Fibroblast of villous mesenchyme (primary cell): Measurements from ENCODE around the gene VPS8. TPM values are rescaled to one million over a fixed set of nuclear protein-coding genes. Genes with fewer than 3 reads are reported as not detected.

ENCODE experiments used
- DNase-seq: peaks from one replicate; pipeline ENCODE4 v3.0.0-alpha.2; 2010; ENCODE audit warnings: low read depth
- H3K4me3 ChIP-seq: 2 replicates; pipeline ENCODE4 v1.5.1; 2011; ENCODE audit warnings: low read depth, mild to moderate bottlenecking, low read length
- CTCF ChIP-seq: IDR thresholded peaks from 2 replicates; pipeline ENCODE4 v1.5.1; 2012; ENCODE audit warnings: low read depth, mild to moderate bottlenecking, low read length; ENCODE audit not compliant: insufficient read depth
- total RNA-seq: library from RNA; depleted of rRNA; stranded (reverse); fragments of >200 nt; gene quantifications from 2 replicates; pipeline ENCODE4 v1.2.3, GENCODE V29; 2012

Gene VPS8
- total RNA-seq, 1 donor = 92.8 TPM

- no peak for DNase-seq
- H3K4me3 ChIP-seq = no peak overlapping the region
- no peak for TF ChIP-seq CTCF
Observed at GRCh38 chr3:185042312-185043050, 230.5 kb downstream of the VPS8 start.

- DNase-seq = no peak
- H3K4me3 ChIP-seq = no peak overlapping the region
- TF ChIP-seq CTCF = no peak
Observed at GRCh38 chr3:185046164-185046515, 234.2 kb downstream of the VPS8 start.

GRCh38 chr3:185046603-185047002, 234.6 kb downstream of the VPS8 start:
- DNase-seq = no peak
- no peak for TF ChIP-seq CTCF
- no peak overlapping the region for H3K4me3 ChIP-seq

GRCh38 chr3:185049710-185050109, 237.7 kb downstream of the VPS8 start:
- no peak overlapping the region for H3K4me3 ChIP-seq
- TF ChIP-seq CTCF = no peak

GRCh38 chr3:185051801-185052200, 239.8 kb downstream of the VPS8 start:
- TF ChIP-seq CTCF = no peak
- DNase-seq = no peak

More at GRCh38 chr3:185049710-185050109, 237.7 kb downstream of the VPS8 start:
- DNase-seq = no peak

GRCh38 chr3:185052631-185053030, 240.7 kb downstream of the VPS8 start:
- DNase-seq = no peak
- TF ChIP-seq CTCF = no peak
- no peak overlapping the region for H3K4me3 ChIP-seq

More at GRCh38 chr3:185051801-185052200, 239.8 kb downstream of the VPS8 start:
- H3K4me3 ChIP-seq = no peak overlapping the region

GRCh38 chr3:185056908-185057307, 244.9 kb downstream of the VPS8 start:
- no peak overlapping the region for H3K4me3 ChIP-seq
- no peak for TF ChIP-seq CTCF
- DNase-seq = no peak
